IgD-negative memory B cell (primary cell): ENCODE results near the gene DDAH2. TPM values are rescaled to one million over a fixed set of nuclear protein-coding genes. Genes with fewer than 3 reads are reported as not detected.

Experiments
- H3K27ac Mint-ChIP-seq, 3 donors: one replicate each; pipeline ENCODE4 v1.8.0; 2020 to 2022; ENCODE audit warnings: mild to moderate bottlenecking in 3 of 3, mixed read lengths in 3 of 3, moderate library complexity in 1 of 3
- H3K27me3 Mint-ChIP-seq: one replicate; pipeline ENCODE4 v1.8.0; 2021; ENCODE audit warnings: mixed read lengths
- H3K36me3 Mint-ChIP-seq: one replicate; pipeline ENCODE4 v1.8.0; 2020; ENCODE audit warnings: mild to moderate bottlenecking, mixed read lengths
- H3K4me1 Mint-ChIP-seq, 3 donors: one replicate each; pipeline ENCODE4 v1.8.0; 2020 to 2022; ENCODE audit warnings: mixed read lengths in 3 of 3, mild to moderate bottlenecking in 1 of 3
- H3K4me3 Mint-ChIP-seq, 4 donors: one replicate each; pipeline ENCODE4 v1.8.0; 2020 to 2022; ENCODE audit warnings: mild to moderate bottlenecking in 4 of 4, mixed read lengths in 4 of 4, moderate library complexity in 3 of 4
- H3K9me3 Mint-ChIP-seq, 3 donors: one replicate each; pipeline ENCODE4 v1.8.0; 2020 to 2021; ENCODE audit warnings: mixed read lengths in 3 of 3, mild to moderate bottlenecking in 1 of 3
- polyA plus RNA-seq: library from polyadenylated mRNA; unstranded; fragments of 300-500 nt; fragmentation: Illumina TruSeq; gene quantifications from one replicate; pipeline ENCODE4 v1.2.3, GENCODE V29; 2021

The DDAH2 gene
- polyA plus RNA-seq: 119 TPM

GRCh38 chr6:31728767-31729514, at the start of gene DDAH2:
TSS of gene DDAH2 (minus strand) at chr6:31729299. CDS start at chr6:31729161, 138 bp downstream.
- peaks cover 24% of the 10 kb centered on the region for H3K36me3 Mint-ChIP-seq
- peak within 1 kb of the TSS; percentile 94 to 99 (median 97) for H3K4me3 Mint-ChIP-seq
- H3K9me3 Mint-ChIP-seq: no peaks in the 10 kb centered on the region
- peak within 1 kb of the TSS; percentile 94 to 97 (median 96) for H3K27ac Mint-ChIP-seq
- no peaks in the 10 kb centered on the region for H3K27me3 Mint-ChIP-seq
- peaks cover 25 to 45% (median 42%) of the 10 kb centered on the region in 3 donors for H3K4me1 Mint-ChIP-seq

GRCh38 chr6:31778193-31778592, 49.1 kb upstream of the DDAH2 start:
- Mint-ChIP-seq H3K4me3 (peak overlapping the region in 1 of 4 donors; percentile 14), H3K4me1 (peaks cover 0 to 11% (median 11%) of the 10 kb centered on the region in 3 donors)

GRCh38 chr6:31777667-31778050, 48.6 kb upstream of the DDAH2 start:
- Mint-ChIP-seq H3K27ac (peak overlapping the region; percentile 77 to 84 (median 81)), H3K4me3 (peak overlapping the region in 2 of 4 donors; percentile 14 to 72), H3K4me1 (peaks cover 0 to 11% (median 11%) of the 10 kb centered on the region in 3 donors), H3K36me3 (no peaks in the 10 kb centered on the region), H3K27me3 (no peaks in the 10 kb centered on the region), H3K9me3 (no peaks in the 10 kb centered on the region)

More at GRCh38 chr6:31778193-31778592, 49.1 kb upstream of the DDAH2 start:
- no peaks in the 10 kb centered on the region for H3K36me3 Mint-ChIP-seq
- peak overlapping the region in 2 of 3 donors; percentile 77 to 81 for H3K27ac Mint-ChIP-seq
- no peaks in the 10 kb centered on the region for H3K9me3 Mint-ChIP-seq
- no peaks in the 10 kb centered on the region for H3K27me3 Mint-ChIP-seq

- no peaks in the 10 kb centered on the region for H3K9me3 Mint-ChIP-seq
- H3K36me3 Mint-ChIP-seq: no peaks in the 10 kb centered on the region
- H3K4me3 Mint-ChIP-seq: peak within 1 kb of the TSS; percentile 14 to 80 (median 65)
- peaks cover 0 to 13% (median 11%) of the 10 kb centered on the region in 3 donors for H3K4me1 Mint-ChIP-seq
- H3K27me3 Mint-ChIP-seq: no peaks in the 10 kb centered on the region
- H3K27ac Mint-ChIP-seq: peak within 1 kb of the TSS; percentile 81 to 89 (median 84)
Measured at GRCh38 chr6:31776989-31777666, 48.0 kb upstream of the DDAH2 start, which contains the start of gene VWA7. TSS of gene VWA7 (minus strand) at chr6:31777328. CDS start at chr6:31776779, 549 bp downstream.

- no peaks in the 10 kb centered on the region for H3K36me3 Mint-ChIP-seq
- no peaks in the 10 kb centered on the region for H3K27me3 Mint-ChIP-seq
- H3K27ac Mint-ChIP-seq: peak overlapping the region; percentile 81 to 84 (median 81)
- peak overlapping the region in 3 of 4 donors; percentile 61 to 80 (median 69) for H3K4me3 Mint-ChIP-seq
- no peaks in the 10 kb centered on the region for H3K9me3 Mint-ChIP-seq
- peaks cover 0 to 13% (median 11%) of the 10 kb centered on the region in 3 donors for H3K4me1 Mint-ChIP-seq
Measured at GRCh38 chr6:31776485-31776988, 47.4 kb upstream of the DDAH2 start.

- Mint-ChIP-seq H3K4me1 (peaks cover 0 to 15% (median 11%) of the 10 kb centered on the region in 3 donors), H3K9me3 (no peaks in the 10 kb centered on the region), H3K27me3 (no peaks in the 10 kb centered on the region), H3K4me3 (peak overlapping the region in 2 of 4 donors; percentile 69), H3K36me3 (no peaks in the 10 kb centered on the region), H3K27ac (peak overlapping the region; percentile 81 to 89 (median 84))
Measured at GRCh38 chr6:31775633-31776484, 46.8 kb upstream of the DDAH2 start.

- Mint-ChIP-seq H3K4me3 (peak overlapping the region in 1 of 4 donors; percentile 69), H3K27me3 (no peaks in the 10 kb centered on the region), H3K9me3 (no peaks in the 10 kb centered on the region), H3K36me3 (no peaks in the 10 kb centered on the region), H3K4me1 (peaks cover 0 to 15% (median 11%) of the 10 kb centered on the region in 3 donors), H3K27ac (no peak overlapping the region)
Measured at GRCh38 chr6:31775184-31775583, 46.1 kb upstream of the DDAH2 start.

- Mint-ChIP-seq H3K27ac (peak overlapping the region in 1 of 3 donors; percentile 32), H3K36me3 (no peaks in the 10 kb centered on the region), H3K27me3 (no peaks in the 10 kb centered on the region), H3K4me1 (peaks cover 0 to 14% (median 13%) of the 10 kb centered on the region in 3 donors), H3K4me3 (no peak overlapping the region), H3K9me3 (no peaks in the 10 kb centered on the region)
Measured at GRCh38 chr6:31771992-31772358, 42.9 kb upstream of the DDAH2 start.

- Mint-ChIP-seq H3K27me3 (no peaks in the 10 kb centered on the region), H3K4me1 (peaks cover 0 to 10% (median 7%) of the 10 kb centered on the region in 3 donors), H3K36me3 (no peaks in the 10 kb centered on the region), H3K9me3 (no peaks in the 10 kb centered on the region), H3K27ac (peak overlapping the region in 1 of 3 donors; percentile 88), H3K4me3 (no peak overlapping the region)
Measured at GRCh38 chr6:31770860-31771259, 41.8 kb upstream of the DDAH2 start.

- Mint-ChIP-seq H3K4me3 (no peak overlapping the region), H3K4me1 (peaks cover 0 to 8% (median 5%) of the 10 kb centered on the region in 3 donors), H3K27ac (no peak overlapping the region), H3K9me3 (no peaks in the 10 kb centered on the region), H3K36me3 (no peaks in the 10 kb centered on the region), H3K27me3 (no peaks in the 10 kb centered on the region)
Measured at GRCh38 chr6:31769684-31770371, 40.7 kb upstream of the DDAH2 start.

GRCh38 chr6:31768363-31769257, 39.5 kb upstream of the DDAH2 start:
- Mint-ChIP-seq H3K27ac (peak overlapping the region in 1 of 3 donors; percentile 57), H3K4me1 (peaks cover 0 to 8% (median 5%) of the 10 kb centered on the region in 3 donors), H3K36me3 (no peaks in the 10 kb centered on the region), H3K9me3 (no peaks in the 10 kb centered on the region), H3K27me3 (no peaks in the 10 kb centered on the region), H3K4me3 (no peak overlapping the region)

- Mint-ChIP-seq H3K4me1 (peaks cover 0 to 6% (median 5%) of the 10 kb centered on the region in 3 donors), H3K9me3 (no peaks in the 10 kb centered on the region), H3K4me3 (no peak overlapping the region), H3K36me3 (no peaks in the 10 kb centered on the region), H3K27me3 (no peaks in the 10 kb centered on the region), H3K27ac (no peak overlapping the region)
Measured at GRCh38 chr6:31767096-31767645, 38.1 kb upstream of the DDAH2 start.
